ENCODE data around the gene FOXP4.
A peak's percentile ranks its signal among the peaks of the same experiment; 100 is the strongest.

Gene FOXP4

GRCh38 chr6:41548098-41548840, 2.1 kb downstream of the FOXP4 start:
- peak; percentile 25 for DNase-seq

- DNase-seq = no peak
These were observed 2.9 kb downstream of the FOXP4 start for GRCh38 chr6:41548841-41549642.

GRCh38 chr6:41549673-41550072, 3.5 kb downstream of the FOXP4 start:
- no peak for DNase-seq

- DNase-seq = no peak
These were observed 5.0 kb downstream of the FOXP4 start for GRCh38 chr6:41551086-41551700.

GRCh38 chr6:41551857-41552256, 5.7 kb downstream of the FOXP4 start:
- no peak for DNase-seq

- DNase-seq = no peak
These were observed 6.5 kb downstream of the FOXP4 start for GRCh38 chr6:41552723-41553122.

- no peak for DNase-seq
These were observed 7.3 kb downstream of the FOXP4 start for GRCh38 chr6:41553405-41553999.

- no peak for DNase-seq
These were observed 9.4 kb downstream of the FOXP4 start for GRCh38 chr6:41555326-41556300.

- no peak for DNase-seq
These were observed 11.2 kb downstream of the FOXP4 start for GRCh38 chr6:41557335-41557734.

GRCh38 chr6:41558033-41558807, 12.0 kb downstream of the FOXP4 start:
- peak; percentile 28 for DNase-seq

GRCh38 chr6:41559655-41560427, 13.7 kb downstream of the FOXP4 start:
- no peak for DNase-seq

GRCh38 chr6:41560431-41561192, 14.4 kb downstream of the FOXP4 start:
- DNase-seq = peak; percentile 83

GRCh38 chr6:41561416-41561815, 15.2 kb downstream of the FOXP4 start:
- DNase-seq = no peak

GRCh38 chr6:41561931-41562911, 16.0 kb downstream of the FOXP4 start:
- no peak for DNase-seq

GRCh38 chr6:41563060-41563776, 17.0 kb downstream of the FOXP4 start:
- no peak for DNase-seq

GRCh38 chr6:41564448-41565142, 18.4 kb downstream of the FOXP4 start:
- DNase-seq = no peak

GRCh38 chr6:41565701-41566100, 19.5 kb downstream of the FOXP4 start:
- DNase-seq = no peak

Data from stimulated activated CD4-positive, alpha-beta T cell treated with anti-CD3 and anti-CD28 coated beads, Interleukin-1b, Interleukin-23, amount 100 ng/mL, for 48 hours (primary cell).